Fibroblast of pulmonary artery (primary cell): Measurements from ENCODE around the gene SLC10A7.

Experiments used
- DNase-seq: peaks from one replicate; pipeline ENCODE4 v3.0.0-alpha.2; 2010; ENCODE audit warnings: low read depth
- H3K4me3 ChIP-seq: replicated peaks from 2 replicates; pipeline ENCODE4 v1.5.1; 2011; ENCODE audit warnings: low read depth, mild to moderate bottlenecking, control low read depth, low read length, moderate library complexity
- CTCF ChIP-seq: IDR thresholded peaks from 2 replicates; pipeline ENCODE4 v1.5.1; 2011; ENCODE audit warnings: mild to moderate bottlenecking, control low read depth, low read length, inconsistent platforms; ENCODE audit errors: missing control alignments

Gene SLC10A7

GRCh38 chr4:146343199-146343598, 178.5 kb downstream of the SLC10A7 start:
- no peak overlapping the region for H3K4me3 ChIP-seq
- DNase-seq = no peak
- no peak for TF ChIP-seq CTCF

- H3K4me3 ChIP-seq = no peak overlapping the region
- TF ChIP-seq CTCF = peak; percentile 53
- DNase-seq = peak; percentile 72
Measured at GRCh38 chr4:146342600-146343192, 179.0 kb downstream of the SLC10A7 start.

- DNase-seq = peak; percentile 47
- TF ChIP-seq CTCF = peak; percentile 56
- H3K4me3 ChIP-seq = no peak overlapping the region
Measured at GRCh38 chr4:146340798-146341197, 180.9 kb downstream of the SLC10A7 start.

- peak; percentile 17 for TF ChIP-seq CTCF
Measured at GRCh38 chr4:146338512-146338911, 183.2 kb downstream of the SLC10A7 start.

GRCh38 chr4:146336410-146336807, 185.3 kb downstream of the SLC10A7 start:
- DNase-seq = no peak
- no peak overlapping the region for H3K4me3 ChIP-seq
- no peak for TF ChIP-seq CTCF

More at GRCh38 chr4:146338512-146338911, 183.2 kb downstream of the SLC10A7 start:
- DNase-seq = peak; percentile 47
- no peak overlapping the region for H3K4me3 ChIP-seq

GRCh38 chr4:146335763-146336409, 185.9 kb downstream of the SLC10A7 start:
- no peak for TF ChIP-seq CTCF
- H3K4me3 ChIP-seq = no peak overlapping the region
- peak; percentile 32 for DNase-seq
